GM12891 (cell line): ENCODE data around the gene ZNF598.

Source experiments
- PAX5 ChIP-seq: IDR thresholded peaks from 2 replicates; pipeline ENCODE4 v1.6.1; 2011; ENCODE audit warnings: low read length, moderate library complexity, mild to moderate bottlenecking; ENCODE audit not compliant: insufficient read depth, severe bottlenecking
- POLR2A ChIP-seq: IDR thresholded peaks from 2 replicates; pipeline ENCODE4 v1.6.1; 2011; ENCODE audit warnings: low read depth, low read length, control low read depth
- POLR2AphosphoS5 ChIP-seq: IDR thresholded peaks from 2 replicates; pipeline ENCODE4 v1.6.1; 2011; ENCODE audit warnings: low read depth, low read length, control low read depth
- SPI1 ChIP-seq: IDR thresholded peaks from 2 replicates; pipeline ENCODE4 v1.6.1; 2011; ENCODE audit warnings: low read depth, low read length, control low read depth
- TAF1 ChIP-seq: IDR thresholded peaks from 2 replicates; pipeline ENCODE4 v1.6.1; 2011; ENCODE audit warnings: low read depth, low read length, control low read depth

DNA sequence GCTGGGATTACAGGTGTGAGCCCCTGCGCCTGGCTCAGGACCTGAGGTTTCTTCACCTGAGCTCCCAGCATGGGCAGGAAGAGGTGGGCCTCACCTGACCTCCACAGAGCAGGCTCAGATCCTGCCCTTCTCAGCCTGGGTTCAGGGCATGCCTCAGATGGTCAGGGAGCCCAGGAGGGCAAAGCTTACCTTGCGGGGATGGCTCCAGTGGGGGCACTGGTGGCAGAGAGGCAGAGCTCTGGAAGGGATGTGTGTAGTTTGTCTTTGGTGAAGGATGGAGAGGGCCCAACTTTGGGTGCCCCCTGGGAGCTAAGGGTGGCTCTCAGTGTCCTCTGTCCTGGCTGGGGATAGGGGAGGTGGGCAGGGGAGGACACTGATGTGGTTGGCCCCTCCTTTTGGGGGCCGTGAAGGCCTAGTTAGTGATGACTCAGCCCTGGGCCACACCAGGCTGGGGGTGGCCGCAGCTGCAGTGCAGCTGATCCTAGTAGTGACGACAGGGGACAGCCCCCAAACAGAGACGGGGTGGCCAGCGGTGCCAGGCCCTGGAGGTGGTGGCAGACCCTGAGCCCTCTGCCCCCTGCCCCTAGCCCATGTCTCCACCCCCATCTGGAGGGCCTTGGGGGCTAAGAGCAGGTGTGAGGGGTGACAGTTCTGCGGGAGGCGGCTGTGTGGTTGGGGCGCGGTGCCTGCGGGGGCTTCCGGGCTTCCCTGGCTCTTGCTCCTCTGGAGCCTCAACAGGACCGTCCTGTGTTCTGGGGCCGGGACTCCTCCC is 22.9 kb upstream of the ZNF598 start:
- TF ChIP-seq POLR2A (no peak), TAF1 (no peak), SPI1 (no peak), POLR2AphosphoS5 (no peak), PAX5 (no peak)
